Measurements from ENCODE around the gene TBC1D8. TPM values are rescaled to one million over a fixed set of nuclear protein-coding genes. Genes with fewer than 3 reads are reported as not detected.
A peak's percentile ranks its signal among the peaks of the same experiment; 100 is the strongest.

TBC1D8 gene
- total RNA-seq, 4 donors from 2014 or later = 77.6 to 511 (median 239) TPM

- no peaks in the 10 kb centered on the region for H3K9me3 ChIP-seq
- H3K27me3 ChIP-seq = no peaks in the 10 kb centered on the region
- H3K4me1 ChIP-seq = no peaks in the 10 kb centered on the region
- no peak overlapping the region for H3K4me3 ChIP-seq
- no peaks in the 10 kb centered on the region for H3K36me3 ChIP-seq
- no peak for DNase-seq
- no peak overlapping the region for H3K27ac ChIP-seq
- TF ChIP-seq, protein P1, sequence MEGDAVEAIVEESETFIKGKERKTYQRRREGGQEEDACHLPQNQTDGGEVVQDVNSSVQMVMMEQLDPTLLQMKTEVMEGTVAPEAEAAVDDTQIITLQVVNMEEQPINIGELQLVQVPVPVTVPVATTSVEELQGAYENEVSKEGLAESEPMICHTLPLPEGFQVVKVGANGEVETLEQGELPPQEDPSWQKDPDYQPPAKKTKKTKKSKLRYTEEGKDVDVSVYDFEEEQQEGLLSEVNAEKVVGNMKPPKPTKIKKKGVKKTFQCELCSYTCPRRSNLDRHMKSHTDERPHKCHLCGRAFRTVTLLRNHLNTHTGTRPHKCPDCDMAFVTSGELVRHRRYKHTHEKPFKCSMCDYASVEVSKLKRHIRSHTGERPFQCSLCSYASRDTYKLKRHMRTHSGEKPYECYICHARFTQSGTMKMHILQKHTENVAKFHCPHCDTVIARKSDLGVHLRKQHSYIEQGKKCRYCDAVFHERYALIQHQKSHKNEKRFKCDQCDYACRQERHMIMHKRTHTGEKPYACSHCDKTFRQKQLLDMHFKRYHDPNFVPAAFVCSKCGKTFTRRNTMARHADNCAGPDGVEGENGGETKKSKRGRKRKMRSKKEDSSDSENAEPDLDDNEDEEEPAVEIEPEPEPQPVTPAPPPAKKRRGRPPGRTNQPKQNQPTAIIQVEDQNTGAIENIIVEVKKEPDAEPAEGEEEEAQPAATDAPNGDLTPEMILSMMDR (IDR thresholded peaks at IDR 0.05) = no peak
- TF ChIP-seq POLR2A (IDR thresholded peaks at IDR 0.05) = no peak
Observed at GRCh38 chr2:101159526-101159925, 8.3 kb upstream of the TBC1D8 start.

DNA sequence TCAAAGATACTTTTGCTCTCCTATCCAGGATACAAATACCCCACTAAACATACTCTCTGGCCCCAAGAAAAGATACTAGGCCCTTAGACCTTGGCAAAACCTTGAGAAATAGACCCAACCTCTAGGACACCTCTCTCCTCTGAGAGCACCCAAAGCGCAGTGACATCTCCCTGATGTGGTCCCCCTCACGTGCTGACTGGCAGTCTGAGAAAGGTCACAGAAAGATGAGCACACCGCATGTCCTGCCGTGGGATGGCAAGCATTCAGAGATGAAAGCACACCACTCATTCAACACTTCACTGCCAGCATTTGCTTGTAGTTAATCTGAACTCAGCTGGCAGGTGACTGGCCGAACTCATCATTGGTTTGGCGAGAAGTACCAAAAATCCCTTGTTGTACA is 6.1 kb upstream of the TBC1D8 start:
- no peak for TF ChIP-seq POLR2A (IDR thresholded peaks at IDR 0.05)
- TF ChIP-seq, protein P1 (IDR thresholded peaks at IDR 0.05) = no peak
- Histone ChIP-seq H3K4me3 (no peak overlapping the region), H3K36me3 (no peaks in the 10 kb centered on the region), H3K4me1 (peaks cover 0 to 8% (median under 1%) of the 10 kb centered on the region in 4 donors), H3K27ac (no peak overlapping the region), H3K9me3 (no peaks in the 10 kb centered on the region), H3K27me3 (no peaks in the 10 kb centered on the region)
- DNase-seq = no peak

GRCh38 chr2:101153787-101154186 is 2.6 kb upstream of the TBC1D8 start:
- H3K27me3 ChIP-seq = no peaks in the 10 kb centered on the region
- no peak overlapping the region for H3K27ac ChIP-seq
- no peak for TF ChIP-seq POLR2A (IDR thresholded peaks at IDR 0.05)
- TF ChIP-seq, protein P1 (IDR thresholded peaks at IDR 0.05) = no peak

DNA sequence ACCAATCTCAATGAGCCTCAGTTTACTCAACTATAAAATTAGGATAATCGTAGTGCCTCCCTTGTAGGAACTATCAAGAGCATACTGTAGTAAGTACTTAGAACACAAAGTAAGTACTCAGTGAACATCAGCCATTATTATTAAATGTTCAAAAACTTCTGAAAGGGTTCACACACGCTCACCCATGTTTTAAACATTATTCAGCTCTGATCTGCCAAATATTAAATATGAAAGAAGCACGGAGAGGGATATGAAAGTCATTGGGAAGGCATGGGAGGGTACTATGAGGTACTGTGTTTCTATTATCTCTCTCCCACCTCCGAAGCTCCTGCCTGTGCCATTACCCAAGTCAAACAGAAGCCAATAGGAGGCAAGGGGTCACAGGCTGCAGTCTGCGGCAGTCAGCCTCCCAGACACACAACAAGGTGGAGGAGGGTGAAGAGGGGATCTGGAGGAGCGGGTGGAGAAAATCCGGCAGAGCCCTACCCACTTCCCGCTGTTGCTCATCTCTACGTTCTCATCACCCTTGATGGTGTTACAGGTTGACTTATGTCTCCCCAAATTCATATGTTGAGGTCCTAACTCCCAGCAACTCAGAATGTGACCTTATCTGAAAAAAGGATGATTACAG is 2.0 kb upstream of the TBC1D8 start:
- H3K4me1 ChIP-seq = peaks cover 0 to 24% (median 7%) of the 10 kb centered on the region in 4 donors
- peak overlapping the region in 1 of 4 donors; percentile 79 for H3K4me3 ChIP-seq
- TF ChIP-seq, protein P1 (IDR thresholded peaks at IDR 0.05) = no peak
- TF ChIP-seq POLR2A (IDR thresholded peaks at IDR 0.05) = no peak
- no peak overlapping the region for H3K27ac ChIP-seq
- H3K9me3 ChIP-seq = no peaks in the 10 kb centered on the region
- DNase-seq = no peak
- no peaks in the 10 kb centered on the region for H3K27me3 ChIP-seq
- H3K36me3 ChIP-seq = no peaks in the 10 kb centered on the region

More at GRCh38 chr2:101153787-101154186, 2.6 kb upstream of the TBC1D8 start:
- DNase-seq = no peak
- H3K36me3 ChIP-seq = no peaks in the 10 kb centered on the region
- no peak overlapping the region for H3K4me3 ChIP-seq
- H3K4me1 ChIP-seq = peaks cover 0 to 24% (median 7%) of the 10 kb centered on the region in 4 donors
- H3K9me3 ChIP-seq = no peaks in the 10 kb centered on the region

DNA sequence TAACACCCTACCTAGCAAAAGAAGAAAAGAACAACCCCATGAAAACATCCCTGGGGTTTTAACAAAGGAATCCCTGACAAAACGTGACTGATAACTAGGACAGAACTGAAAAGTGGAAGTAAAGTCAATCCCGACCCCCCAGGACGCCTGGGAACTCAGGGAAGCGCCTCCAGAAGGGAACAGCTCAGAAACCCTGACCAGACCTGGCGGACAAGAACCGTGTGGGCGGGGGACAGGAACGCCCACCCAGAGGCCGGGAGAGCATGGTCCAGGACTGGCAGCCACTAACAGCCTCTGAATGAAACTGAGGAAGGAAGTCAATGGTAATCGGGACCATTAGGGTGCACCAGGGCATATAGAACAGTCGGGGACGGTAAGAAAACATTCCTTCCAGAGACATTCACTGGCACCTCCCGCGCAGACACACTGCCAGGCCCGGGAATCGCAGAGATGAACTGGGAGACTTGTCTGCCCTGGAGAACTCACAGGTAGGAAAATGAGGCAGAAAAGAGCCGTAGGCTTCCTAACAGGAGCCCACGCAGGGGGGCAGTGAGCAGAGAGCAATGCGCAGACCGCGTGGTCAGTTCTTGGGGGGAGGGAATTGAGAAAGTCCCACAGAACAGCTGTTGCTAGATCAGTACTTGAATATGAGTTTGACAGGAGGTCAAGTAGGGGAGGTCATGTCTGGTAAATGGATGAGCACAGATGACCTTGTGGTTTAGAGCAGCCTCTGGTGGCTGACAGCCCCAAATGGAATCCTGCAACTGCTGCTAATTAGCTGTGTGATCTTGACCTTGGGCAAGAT is 1.3 kb upstream of the TBC1D8 start:
- DNase-seq = peak; percentile 40 to 84 (median 66)
- peak overlapping the region; percentile 54 to 92 (median 75) for H3K4me3 ChIP-seq
- no peaks in the 10 kb centered on the region for H3K9me3 ChIP-seq
- no peak for TF ChIP-seq POLR2A (IDR thresholded peaks at IDR 0.05)
- TF ChIP-seq, protein P1 (IDR thresholded peaks at IDR 0.05) = peak; percentile 37 to 97 (median 73)
- no peaks in the 10 kb centered on the region for H3K27me3 ChIP-seq
- peak overlapping the region; percentile 65 to 93 (median 78) for H3K27ac ChIP-seq
- peaks cover 0 to 24% (median 7%) of the 10 kb centered on the region in 4 donors for H3K4me1 ChIP-seq
- H3K36me3 ChIP-seq = no peaks in the 10 kb centered on the region
